Mucosa of descending colon (tissue), 3 donors: ENCODE measurements around the gene SEC14L5. TPM values are rescaled to one million over a fixed set of nuclear protein-coding genes. Genes with fewer than 3 reads are reported as not detected.

ENCODE experiments used
- ATAC-seq: fragments of 200-7000 bp; cut with Tn5 transposase; one replicate; pipeline ENCODE4 v1.9.1; 2020; ENCODE audit warnings: mild to moderate bottlenecking, moderate library complexity
- DNase-seq, 3 donors: peaks; one replicate each; pipeline ENCODE4 v3.0.0-alpha.2; 2020
- H3K36me3 ChIP-seq: fragments of 200-600 bp; one replicate; pipeline ENCODE4 v1.8.0; 2021; ENCODE audit warnings: low read depth, mild to moderate bottlenecking
- H3K4me1 ChIP-seq: fragments of 200-600 bp; one replicate; pipeline ENCODE4 v1.8.0; 2021; ENCODE audit warnings: low read depth, mild to moderate bottlenecking
- H3K4me3 ChIP-seq: fragments of 200-600 bp; one replicate; pipeline ENCODE4 v1.8.0; 2021; ENCODE audit warnings: mild to moderate bottlenecking
- H3K9me3 ChIP-seq: fragments of 200-600 bp; one replicate; pipeline ENCODE4 v1.8.0; 2021; ENCODE audit warnings: mild to moderate bottlenecking
- intact Hi-C, 2 donors: fragments of 100-400 bp; cut with DNase I in 1 of 2; cut with micrococcal nuclease in 1 of 2; formaldehyde crosslinking; loops; one replicate each; pipeline versions ENCODE4 v1.11.0 to v1.11.1; 2022; cut with DNase I, micrococcal nuclease
- total RNA-seq, 3 donors: library from RNA; stranded (reverse); fragmentation: NEBNext Ultra II Directional in 2 of 3; extraction: Animal tissue kit (Norgen Biotek cat#: 25700) in 2 of 3; gene quantifications; one replicate each; pipeline versions ENCODE4 v1.2.1 to v1.2.4, GENCODE V29; 2021 to 2023
- TF ChIP-seq, protein P1 (sequence below): fragments of 200-600 bp; IDR thresholded peaks from one replicate; pipeline ENCODE4 v1.8.0; 2022; ENCODE audit warnings: antibody characterized with exemption, mild to moderate bottlenecking
- donor health status: DM: no; HTN: no; CAD: no; lungs with moderate emphysema.
- donor health status: DM: no; HTN: no; CAD: no.
- donor health status: DM: no; HTN: yes; CAD: no.

SEC14L5 gene
- total RNA-seq, 3 donors from 2014 or later = 1.3 to 1.6 (median 1.4) TPM

DNA sequence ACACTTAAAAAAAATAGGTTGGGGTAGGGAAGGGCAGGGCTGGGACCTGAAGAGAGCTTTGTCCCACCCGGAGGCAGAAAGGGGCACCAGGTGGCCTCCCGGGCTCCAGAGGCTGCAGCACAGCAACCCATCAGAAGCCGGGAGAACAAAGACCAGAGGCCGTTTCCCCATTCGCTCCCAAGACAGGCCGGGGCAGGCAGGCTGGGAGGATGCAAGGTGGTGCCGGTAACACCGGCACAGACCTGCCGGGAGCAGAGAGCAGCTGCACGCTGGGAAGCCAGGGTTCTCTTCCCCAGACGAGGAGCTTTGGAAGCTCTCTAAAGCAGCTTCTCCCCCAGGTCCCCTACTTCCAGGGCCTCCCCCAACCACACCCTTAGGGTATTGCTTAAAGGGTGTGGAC is 26.7 kb upstream of the SEC14L5 start:
- intact Hi-C loops = no loop called here
- peaks cover 14% of the 10 kb centered on the region for H3K9me3 ChIP-seq
- TF ChIP-seq, protein P1, sequence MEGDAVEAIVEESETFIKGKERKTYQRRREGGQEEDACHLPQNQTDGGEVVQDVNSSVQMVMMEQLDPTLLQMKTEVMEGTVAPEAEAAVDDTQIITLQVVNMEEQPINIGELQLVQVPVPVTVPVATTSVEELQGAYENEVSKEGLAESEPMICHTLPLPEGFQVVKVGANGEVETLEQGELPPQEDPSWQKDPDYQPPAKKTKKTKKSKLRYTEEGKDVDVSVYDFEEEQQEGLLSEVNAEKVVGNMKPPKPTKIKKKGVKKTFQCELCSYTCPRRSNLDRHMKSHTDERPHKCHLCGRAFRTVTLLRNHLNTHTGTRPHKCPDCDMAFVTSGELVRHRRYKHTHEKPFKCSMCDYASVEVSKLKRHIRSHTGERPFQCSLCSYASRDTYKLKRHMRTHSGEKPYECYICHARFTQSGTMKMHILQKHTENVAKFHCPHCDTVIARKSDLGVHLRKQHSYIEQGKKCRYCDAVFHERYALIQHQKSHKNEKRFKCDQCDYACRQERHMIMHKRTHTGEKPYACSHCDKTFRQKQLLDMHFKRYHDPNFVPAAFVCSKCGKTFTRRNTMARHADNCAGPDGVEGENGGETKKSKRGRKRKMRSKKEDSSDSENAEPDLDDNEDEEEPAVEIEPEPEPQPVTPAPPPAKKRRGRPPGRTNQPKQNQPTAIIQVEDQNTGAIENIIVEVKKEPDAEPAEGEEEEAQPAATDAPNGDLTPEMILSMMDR = no peak
- H3K36me3 ChIP-seq = no peaks in the 10 kb centered on the region
- DNase-seq (no peak), ATAC-seq (no peak)
- H3K4me1 ChIP-seq = peaks cover 3% of the 10 kb centered on the region
- H3K4me3 ChIP-seq = no peak overlapping the region

- H3K4me3 ChIP-seq = no peak overlapping the region
- H3K9me3 ChIP-seq = no peaks in the 10 kb centered on the region
- TF ChIP-seq, protein P1 = no peak
- DNase-seq = no peak
- intact Hi-C loops = no loop called here
- peaks cover 11% of the 10 kb centered on the region for H3K4me1 ChIP-seq
- no peaks in the 10 kb centered on the region for H3K36me3 ChIP-seq
- no peak for ATAC-seq
Observed at GRCh38 chr16:4933433-4933832, 24.7 kb upstream of the SEC14L5 start.

DNA sequence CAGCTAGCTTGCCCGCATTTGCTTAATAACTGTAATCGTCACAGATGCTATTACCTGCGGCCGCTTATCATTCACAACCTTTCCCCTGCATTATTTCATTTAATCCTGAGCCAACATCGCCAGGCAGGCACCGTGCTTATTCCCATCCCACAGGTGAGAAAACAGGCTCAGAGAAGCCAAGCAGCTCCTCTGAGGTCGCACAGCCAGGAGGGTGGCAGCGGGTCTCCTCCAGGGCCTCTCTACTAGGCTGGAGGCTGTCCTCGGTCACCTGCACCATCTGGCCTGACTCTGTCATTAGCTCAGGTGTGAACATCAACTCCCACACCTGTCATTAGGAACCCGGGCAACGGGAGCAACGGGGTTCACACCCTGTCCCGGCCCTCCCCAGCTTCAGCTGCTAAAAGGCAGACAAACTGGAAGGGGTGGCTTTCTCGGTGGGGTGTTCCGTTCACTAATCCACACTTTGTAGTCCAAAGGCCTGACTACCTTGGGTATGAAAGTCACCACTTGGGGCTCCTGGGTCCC is 24.2 kb upstream of the SEC14L5 start:
- Histone ChIP-seq H3K36me3 (no peaks in the 10 kb centered on the region), H3K9me3 (no peaks in the 10 kb centered on the region), H3K4me3 (no peak overlapping the region), H3K4me1 (peaks cover 11% of the 10 kb centered on the region)
- TF ChIP-seq, protein P1 = no peak
- DNase-seq = no peak
- ATAC-seq = no peak
- intact Hi-C loops = no loop called here

DNA sequence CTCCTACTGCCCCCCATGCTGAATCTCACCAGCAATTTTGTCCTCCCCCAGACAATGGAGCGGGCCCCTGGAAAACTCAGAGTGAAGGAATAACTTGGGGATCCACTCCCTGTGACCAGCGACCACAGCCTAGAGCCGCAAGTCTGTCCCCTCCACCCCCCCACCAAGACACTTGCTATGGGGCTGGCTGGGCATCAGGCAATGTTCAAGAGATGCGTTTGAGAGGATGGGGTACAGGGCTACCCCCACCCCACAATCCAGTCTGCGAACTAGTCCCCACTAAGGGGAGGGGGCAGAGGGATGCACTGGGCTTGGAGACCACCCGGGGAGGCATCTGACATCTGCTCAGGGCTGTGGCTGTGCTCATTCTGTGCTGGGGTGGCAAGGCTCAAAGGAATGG is 23.5 kb upstream of the SEC14L5 start:
- Histone ChIP-seq H3K36me3 (no peaks in the 10 kb centered on the region), H3K4me1 (peaks cover 11% of the 10 kb centered on the region), H3K9me3 (no peaks in the 10 kb centered on the region), H3K4me3 (no peak overlapping the region)
- no peak for DNase-seq
- intact Hi-C loops = no loop called here
- ATAC-seq = no peak
- TF ChIP-seq, protein P1 = no peak

DNA sequence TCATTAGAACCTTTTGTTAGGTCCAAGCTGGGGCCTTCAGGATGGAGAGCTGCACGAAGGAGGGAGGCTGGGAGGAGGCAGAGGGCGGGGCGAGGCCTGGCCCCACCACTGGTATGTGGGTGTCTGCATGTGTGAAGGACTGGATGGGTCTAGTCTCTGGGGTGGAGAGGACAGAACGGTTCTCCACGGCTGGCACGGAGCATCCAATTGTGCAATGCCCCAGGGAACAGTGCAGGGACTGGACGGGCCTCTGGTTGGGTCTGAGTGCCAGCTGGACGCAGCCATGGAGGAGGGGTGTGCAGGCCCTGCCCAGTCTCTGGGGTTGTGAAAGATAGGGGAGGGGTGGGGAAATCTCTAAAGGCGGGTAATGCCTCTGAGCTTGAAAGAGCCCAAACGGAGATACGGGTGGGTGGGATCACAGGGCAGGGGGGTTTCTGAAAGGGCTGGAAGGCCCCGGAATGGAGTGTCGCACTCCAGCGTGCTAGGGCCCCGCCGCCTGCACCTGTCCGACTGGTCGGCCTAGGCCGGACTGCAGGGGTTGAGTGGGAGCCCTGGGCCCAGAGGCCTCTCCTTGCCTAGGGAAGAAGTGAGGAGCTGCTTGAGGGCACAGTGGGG is 22.8 kb upstream of the SEC14L5 start:
- peaks cover 11% of the 10 kb centered on the region for H3K4me1 ChIP-seq
- H3K36me3 ChIP-seq = no peaks in the 10 kb centered on the region
- TF ChIP-seq, protein P1 = no peak
- no peak overlapping the region for H3K4me3 ChIP-seq
- ATAC-seq (no peak), DNase-seq (peak; percentile 39 to 85 (median 55))
- H3K9me3 ChIP-seq = no peaks in the 10 kb centered on the region
- intact Hi-C loops = no loop called here
